ENCODE results near the gene XPC. TPM values are rescaled to one million over a fixed set of nuclear protein-coding genes. Genes with fewer than 3 reads are reported as not detected.

XPC gene
- total and polyA plus RNA-seq, 2 donors (not counting 3 experiments of a cell fraction or from before 2014, with no cell fraction given), result 11.9 to 36.8 TPM

- peaks cover 0 to 22% of the 10 kb centered on the region in 2 experiments for H3K36me3 ChIP-seq (ENCODE audit: control insufficient read depth in 2 of 2, extremely low read depth in 1 of 2, insufficient read depth in 2 of 2, low read length in 2 of 2)
- no TSS peak for BruUV-seq (replicated peaks)
- H3K79me2 ChIP-seq (ENCODE audit: control insufficient read depth, insufficient read depth, low read length), result no peaks in the 10 kb centered on the region
- H3K27ac ChIP-seq (ENCODE audit: insufficient read depth, low read depth, low read length), result peak overlapping the region; percentile 100
- intact Hi-C loops (cut with micrococcal nuclease), result loop anchor here (1.0 to 10.0 kb wide), 7 partner anchors 18 to 1919 kb away; partner anchors contain the start of genes LSM3, NR2C2, SLC6A6 and TMEM43
- H3K4me1 ChIP-seq (ENCODE audit: control insufficient read depth, extremely low read depth, insufficient read depth, low read length), result peaks cover 41% of the 10 kb centered on the region
- CTCF ChIA-PET, result interaction anchor here (0.8 to 4.9 kb wide), 5 partner anchors 10 to 247 kb away, joined by 3 to 30 read pairs (median 6); partner anchors contain the start of genes CHCHD4, LSM3, TMEM43 and XPC
- H4K20me1 ChIP-seq (replicated peaks; ENCODE audit: control insufficient read depth, extremely low read depth, insufficient read depth, low read length), result no peaks in the 10 kb centered on the region
- H3K9me3 ChIP-seq (replicated peaks; ENCODE audit: control insufficient read depth, insufficient read depth, low read length), result no peaks in the 10 kb centered on the region
- dilution Hi-C loops (cut with MboI; ENCODE audit: extremely low pct_ligation_motif_present, low sequenced_read_pairs), result no loop called here
- FAIRE-seq (no peak), DNase-seq (ENCODE audit: low read depth, low spot score) (peak; percentile 90)
- H3K9ac ChIP-seq (replicated peaks; ENCODE audit: extremely low read depth, insufficient read depth, low read length), result peak overlapping the region; percentile 93
- H3K4me3 ChIP-seq (replicated peaks in 1 of 3; ENCODE audit: insufficient read depth in 1 of 3, low read depth in 1 of 3, low read length in 3 of 3), result peak overlapping the region in 1 of 3 experiments; percentile 18
- H2AFZ ChIP-seq (ENCODE audit: low read depth, low read length), result no peak overlapping the region
- POLR2A ChIA-PET, result interaction anchor here (1.1 to 2.9 kb wide), 4 partner anchors 18 to 35 kb away, joined by 4 to 30 read pairs (median 12); partner anchors contain the start of genes CHCHD4, LSM3, TMEM43 and XPC
- no peaks in the 10 kb centered on the region for H3K9me1 ChIP-seq (replicated peaks; ENCODE audit: control insufficient read depth, extremely low read depth, insufficient read depth, low read length)
- no peak for TF ChIP-seq GATA2 (IDR thresholded peaks at IDR 0.05; ENCODE audit: insufficient read depth, insufficient read length, low read depth, low read length)
- TF ChIP-seq JUN (IDR thresholded peaks at IDR 0.05; ENCODE audit: borderline replicate concordance, insufficient read depth, insufficient read length, low read depth), result peak; percentile 56
- peak; percentile 46 for TF ChIP-seq POLR2AphosphoS5 (IDR thresholded peaks at IDR 0.05; ENCODE audit: insufficient read depth, low read depth, low read length)
- peak; percentile 64 for TF ChIP-seq FOS (IDR thresholded peaks at IDR 0.05; ENCODE audit: borderline replicate concordance, insufficient read depth, low read length)
- no peaks in the 10 kb centered on the region for H3K27me3 ChIP-seq (ENCODE audit: control insufficient read depth in 2 of 2, insufficient read depth in 2 of 2, low read length in 2 of 2)
- peak overlapping the region; percentile 88 for H3K4me2 ChIP-seq (ENCODE audit: insufficient read depth, low read length)
Measured at GRCh38 chr3:14143271-14144225, 34.9 kb downstream of the XPC start.

All from endothelial cell of umbilical vein (primary cell).